HL-60/S4 treated with retinoic acid at 250 ng/mL for 4 days and 3 days (cell line): ENCODE measurements around the gene ADAMTS18.
"Not testable (repeated sequence)": the region's sequence is repeated elsewhere in the genome, so short reads cannot be mapped to it uniquely, and the experiment has no call there.

Experiments used
- in situ Hi-C: fragments of 300-500 bp; cut with MboI; formaldehyde crosslinking; loops from 2 replicates; pipeline ENCODE4 v1.7.0; 2022; ENCODE audit warnings: low sequenced_read_pairs

ADAMTS18 gene, protein sequence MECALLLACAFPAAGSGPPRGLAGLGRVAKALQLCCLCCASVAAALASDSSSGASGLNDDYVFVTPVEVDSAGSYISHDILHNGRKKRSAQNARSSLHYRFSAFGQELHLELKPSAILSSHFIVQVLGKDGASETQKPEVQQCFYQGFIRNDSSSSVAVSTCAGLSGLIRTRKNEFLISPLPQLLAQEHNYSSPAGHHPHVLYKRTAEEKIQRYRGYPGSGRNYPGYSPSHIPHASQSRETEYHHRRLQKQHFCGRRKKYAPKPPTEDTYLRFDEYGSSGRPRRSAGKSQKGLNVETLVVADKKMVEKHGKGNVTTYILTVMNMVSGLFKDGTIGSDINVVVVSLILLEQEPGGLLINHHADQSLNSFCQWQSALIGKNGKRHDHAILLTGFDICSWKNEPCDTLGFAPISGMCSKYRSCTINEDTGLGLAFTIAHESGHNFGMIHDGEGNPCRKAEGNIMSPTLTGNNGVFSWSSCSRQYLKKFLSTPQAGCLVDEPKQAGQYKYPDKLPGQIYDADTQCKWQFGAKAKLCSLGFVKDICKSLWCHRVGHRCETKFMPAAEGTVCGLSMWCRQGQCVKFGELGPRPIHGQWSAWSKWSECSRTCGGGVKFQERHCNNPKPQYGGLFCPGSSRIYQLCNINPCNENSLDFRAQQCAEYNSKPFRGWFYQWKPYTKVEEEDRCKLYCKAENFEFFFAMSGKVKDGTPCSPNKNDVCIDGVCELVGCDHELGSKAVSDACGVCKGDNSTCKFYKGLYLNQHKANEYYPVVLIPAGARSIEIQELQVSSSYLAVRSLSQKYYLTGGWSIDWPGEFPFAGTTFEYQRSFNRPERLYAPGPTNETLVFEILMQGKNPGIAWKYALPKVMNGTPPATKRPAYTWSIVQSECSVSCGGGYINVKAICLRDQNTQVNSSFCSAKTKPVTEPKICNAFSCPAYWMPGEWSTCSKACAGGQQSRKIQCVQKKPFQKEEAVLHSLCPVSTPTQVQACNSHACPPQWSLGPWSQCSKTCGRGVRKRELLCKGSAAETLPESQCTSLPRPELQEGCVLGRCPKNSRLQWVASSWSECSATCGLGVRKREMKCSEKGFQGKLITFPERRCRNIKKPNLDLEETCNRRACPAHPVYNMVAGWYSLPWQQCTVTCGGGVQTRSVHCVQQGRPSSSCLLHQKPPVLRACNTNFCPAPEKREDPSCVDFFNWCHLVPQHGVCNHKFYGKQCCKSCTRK (N-terminal part only)

DNA sequence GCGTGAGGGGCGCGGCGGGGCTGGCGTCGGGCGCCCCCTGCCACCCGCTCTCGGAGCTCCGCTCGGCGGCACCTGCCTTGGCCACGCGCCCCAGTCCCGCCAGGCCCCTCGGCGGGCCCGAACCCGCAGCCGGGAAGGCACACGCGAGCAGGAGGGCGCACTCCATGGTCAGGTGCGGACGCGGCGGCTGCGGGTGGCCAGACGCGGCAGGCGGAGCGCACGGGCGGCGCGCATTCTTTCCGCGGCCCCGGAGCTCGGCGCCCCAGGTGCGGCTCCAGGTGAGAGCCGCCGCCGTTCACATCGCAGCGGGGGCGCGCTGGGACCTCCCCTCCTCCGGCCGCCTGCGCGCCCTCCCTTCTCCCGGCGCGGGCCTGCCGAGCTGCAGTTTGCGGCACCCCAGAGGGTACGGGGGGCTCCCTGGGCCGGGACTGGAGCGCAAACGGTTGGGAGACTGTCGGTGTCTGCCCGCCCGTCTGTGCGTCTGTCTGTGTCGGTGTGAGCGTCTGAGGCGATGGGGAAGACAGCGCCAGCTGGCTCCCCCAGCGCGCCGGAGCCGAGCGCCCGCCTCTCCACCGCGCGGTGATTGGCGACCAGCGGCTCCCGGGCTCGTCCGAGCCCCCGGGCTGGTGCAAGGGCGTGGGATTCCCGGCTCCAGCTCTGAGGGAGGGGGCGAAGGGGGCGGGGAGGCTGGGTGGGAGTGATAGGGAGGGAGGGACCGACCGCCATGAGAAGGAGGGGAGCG lies at the start of gene ADAMTS18:
Gene ADAMTS18, minus strand, starts transcription at position 505 of the 742 bp plus-strand sequence. Its CDS starts 339 bp downstream, at position 166.
- in situ Hi-C loops: no loop called here

DNA sequence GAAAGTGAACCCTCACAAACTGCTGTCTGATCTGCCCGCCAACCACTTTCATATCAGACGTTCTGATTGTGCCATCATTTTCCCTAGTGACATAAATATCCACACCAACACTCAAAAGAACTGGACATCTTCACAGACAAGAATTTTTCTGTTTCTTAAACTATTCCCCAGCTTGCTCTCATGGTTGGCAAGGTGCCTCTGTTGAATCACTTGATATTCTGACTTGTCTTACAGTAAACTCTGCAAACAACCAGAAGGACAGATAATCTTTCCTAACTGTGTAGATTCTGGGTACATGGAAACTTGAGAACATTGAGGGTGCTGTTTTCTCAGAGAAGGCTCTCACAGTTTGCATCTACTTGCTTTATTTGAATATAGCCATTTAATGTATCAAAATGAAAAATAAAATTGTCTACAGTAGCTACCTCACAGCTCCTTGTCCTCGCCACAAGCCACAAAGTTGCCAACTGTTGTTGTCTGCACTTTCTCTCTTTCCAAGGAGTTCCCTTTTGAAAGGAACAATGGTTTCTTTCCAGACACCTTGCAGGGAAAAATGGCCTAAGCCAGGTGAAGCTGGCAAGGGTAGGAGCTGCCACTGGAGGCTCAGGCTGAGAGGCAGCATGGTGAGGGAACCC lies 46.0 kb upstream of the ADAMTS18 start:
- in situ Hi-C loops: no loop called here

DNA sequence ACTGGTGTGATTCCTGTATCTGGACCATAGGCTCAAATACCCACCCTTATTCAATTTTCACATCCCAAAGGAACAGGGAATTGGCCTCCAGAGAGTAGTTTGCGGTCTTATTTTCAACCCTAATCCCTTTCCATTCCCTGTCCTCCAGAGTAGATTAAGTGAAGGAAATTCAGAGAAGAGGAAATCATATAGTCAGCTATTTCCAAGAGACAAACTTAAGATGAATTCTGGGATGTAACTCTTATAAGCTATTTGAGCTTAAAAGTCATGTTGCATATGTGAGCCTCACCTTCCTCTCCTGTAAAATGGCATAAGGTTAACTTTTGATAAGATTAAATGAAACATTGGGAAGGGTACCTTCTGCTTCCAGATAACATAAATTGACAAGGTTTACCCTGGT lies 37.4 kb upstream of the ADAMTS18 start:
- in situ Hi-C loops: no loop called here

DNA sequence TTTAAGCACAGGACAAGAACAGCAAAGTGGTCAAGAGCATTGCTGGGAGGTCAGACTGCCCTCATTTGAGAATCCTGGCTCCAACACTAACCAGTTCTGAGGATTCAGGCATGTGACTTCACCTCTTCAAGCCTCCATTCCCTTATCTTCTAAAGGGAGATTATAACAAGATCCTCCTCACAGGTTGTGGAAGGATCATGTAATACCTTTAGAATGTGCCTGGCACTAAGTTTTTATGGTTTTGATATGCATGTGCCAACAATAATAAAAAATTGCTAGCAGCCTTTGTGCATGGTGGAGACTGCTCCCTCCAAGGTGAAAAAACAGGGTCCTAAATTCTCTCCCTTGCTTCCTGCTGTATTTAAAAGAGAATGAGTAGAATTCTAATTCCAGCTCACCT lies 36.0 kb upstream of the ADAMTS18 start:
- in situ Hi-C loops: no loop called here

DNA sequence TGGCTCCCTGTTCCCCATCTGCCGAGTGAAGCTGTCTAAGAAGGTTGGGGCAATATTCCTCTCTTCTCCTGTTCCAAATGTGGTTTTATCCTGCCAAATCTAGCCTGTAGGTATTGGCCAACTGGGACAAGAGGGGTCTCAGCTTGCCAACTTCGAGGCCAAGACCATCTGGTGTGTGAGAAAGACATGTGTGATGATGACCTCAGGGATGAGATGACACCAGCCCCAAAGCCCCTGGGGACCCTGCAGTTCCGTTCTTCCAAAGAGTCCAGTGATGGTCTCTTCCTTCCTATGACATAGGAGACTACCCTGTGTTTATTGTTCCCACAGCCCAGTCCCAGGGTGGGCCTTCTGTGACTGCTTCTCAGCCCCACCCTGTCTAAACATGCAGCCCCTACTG lies 34.8 kb upstream of the ADAMTS18 start:
- in situ Hi-C loops: no loop called here

DNA sequence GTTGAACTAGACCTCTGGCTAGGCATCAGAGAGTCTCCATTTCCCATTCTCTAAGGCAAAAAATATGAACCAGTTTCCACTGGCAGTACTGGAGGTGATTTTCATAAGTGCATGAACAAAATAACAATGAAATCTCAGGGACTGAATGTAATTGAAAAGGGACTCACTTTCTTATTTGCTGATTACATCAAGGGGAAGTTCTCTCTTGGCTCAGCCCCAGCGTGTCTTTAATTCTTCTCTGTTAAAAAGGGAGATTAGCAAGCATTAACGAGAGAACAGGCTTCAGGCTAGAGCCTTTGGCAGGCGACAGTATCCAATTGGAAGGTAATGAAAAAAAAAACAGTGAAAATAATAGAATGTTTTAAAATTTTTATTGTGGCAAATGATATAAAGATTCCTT lies 34.0 kb upstream of the ADAMTS18 start:
- in situ Hi-C loops: no loop called here

DNA sequence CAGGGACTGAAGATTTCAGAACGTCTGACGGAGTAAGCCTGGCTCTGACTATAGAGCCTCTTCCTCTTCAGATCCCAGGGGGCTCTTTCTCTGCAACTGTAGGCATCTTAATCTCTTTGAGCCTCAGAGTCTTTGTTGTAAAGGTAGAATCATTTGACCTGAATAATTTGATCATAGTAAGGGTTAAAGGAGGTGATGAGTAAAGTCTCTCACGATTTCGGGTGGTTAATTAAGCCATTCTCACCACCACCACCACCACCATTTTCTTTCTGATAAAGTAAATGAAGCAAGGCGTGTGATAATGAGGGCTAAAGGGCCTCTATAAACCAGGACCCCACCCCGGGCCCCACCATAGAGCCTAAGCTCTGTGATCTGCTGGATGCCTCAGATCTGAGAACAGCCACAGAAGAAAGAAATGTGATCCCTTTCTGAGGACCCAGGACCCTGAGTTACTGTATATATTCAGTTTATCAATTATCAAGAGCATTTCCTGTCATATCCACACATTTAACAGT lies 33.0 kb upstream of the ADAMTS18 start:
- in situ Hi-C loops: no loop called here

DNA sequence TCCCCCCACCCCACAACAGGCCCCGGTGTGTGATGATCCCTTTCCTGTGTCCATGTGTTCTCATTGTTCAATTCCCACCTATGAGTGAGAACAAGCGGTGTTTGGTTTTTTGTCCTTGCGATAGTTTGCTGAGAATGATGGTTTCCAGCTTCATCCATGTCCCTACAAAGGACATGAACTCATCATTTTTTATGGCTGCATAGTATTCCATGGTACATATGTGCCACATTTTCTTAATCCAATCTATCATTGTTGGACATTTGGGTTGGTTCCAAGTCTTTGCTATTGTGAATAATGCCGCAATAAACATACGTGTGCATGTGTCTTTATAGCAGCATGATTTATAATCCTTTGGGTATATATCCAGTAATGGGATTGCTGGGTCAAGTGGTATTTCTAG lies 28.8 kb upstream of the ADAMTS18 start:
- in situ Hi-C loops: not testable (repeated sequence)

DNA sequence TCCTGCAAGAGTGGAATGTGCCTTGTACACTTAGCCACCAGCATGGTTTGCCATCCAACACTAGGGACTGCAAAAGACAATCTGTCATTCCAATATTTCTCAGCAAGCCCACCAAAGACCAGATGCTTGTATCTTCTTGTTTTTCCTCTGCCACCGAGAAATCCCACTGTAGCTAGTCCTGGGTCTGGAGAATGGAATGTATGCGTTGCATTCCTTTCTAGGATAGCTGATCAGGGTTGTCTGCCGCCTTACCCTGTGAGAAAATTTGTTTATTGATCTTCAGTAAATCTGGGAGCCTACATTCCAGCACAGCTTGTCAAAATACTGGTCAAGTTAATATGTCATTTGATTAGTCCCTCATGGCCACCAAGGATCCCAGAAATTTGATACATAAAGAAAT lies 28.1 kb upstream of the ADAMTS18 start:
- in situ Hi-C loops: no loop called here

DNA sequence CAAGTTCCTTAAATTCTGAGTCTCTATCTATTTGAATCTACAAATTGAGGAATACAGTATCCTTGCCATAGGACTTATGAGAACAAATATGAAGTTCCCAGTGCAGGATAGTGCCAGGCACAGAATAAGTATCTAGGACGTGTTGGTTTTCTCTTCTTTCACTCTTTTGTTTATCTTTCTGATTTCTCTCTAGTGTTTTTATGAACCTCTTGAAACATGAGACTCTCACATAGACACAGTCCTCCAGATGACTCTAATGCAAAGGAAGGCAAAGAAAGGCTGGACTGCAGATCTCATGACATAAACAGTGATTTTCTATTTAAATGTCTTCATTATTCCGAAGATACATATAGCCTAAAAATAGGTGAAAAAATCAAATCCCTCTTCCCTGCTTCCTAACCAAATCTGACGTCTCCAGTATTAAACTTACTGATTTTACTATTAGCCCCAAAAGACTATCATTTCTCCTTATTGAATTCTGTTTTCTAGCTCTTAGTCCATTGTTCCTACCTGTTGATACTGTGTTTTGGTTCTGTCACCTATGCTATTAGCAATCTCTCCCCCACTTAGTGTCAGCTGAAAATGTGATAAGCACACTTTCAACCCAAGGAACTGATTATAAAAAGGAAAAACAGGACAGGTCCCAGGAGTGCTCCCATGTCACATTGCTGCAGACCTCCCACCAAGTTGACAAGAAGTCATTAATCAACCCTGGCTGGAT lies 24.9 kb upstream of the ADAMTS18 start:
- in situ Hi-C loops: no loop called here

DNA sequence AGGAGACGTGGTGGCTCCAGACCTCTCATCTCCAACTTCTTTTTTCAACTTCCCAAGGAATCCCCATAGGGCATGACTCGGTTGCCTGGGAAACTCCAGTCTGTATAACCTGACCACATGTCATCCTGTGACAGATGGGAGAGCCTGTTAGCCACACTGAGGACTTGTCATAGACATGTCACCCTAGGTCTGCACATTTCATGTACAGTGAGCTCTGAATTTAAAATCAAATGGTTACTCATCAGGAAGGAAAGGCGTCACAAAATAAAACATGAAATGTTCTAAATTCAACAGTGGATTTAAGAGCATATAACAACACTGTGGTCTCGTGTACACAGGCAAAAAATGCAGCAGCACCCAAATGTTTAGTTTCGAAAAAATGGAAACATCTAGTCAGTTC lies 22.2 kb upstream of the ADAMTS18 start:
- in situ Hi-C loops: no loop called here

DNA sequence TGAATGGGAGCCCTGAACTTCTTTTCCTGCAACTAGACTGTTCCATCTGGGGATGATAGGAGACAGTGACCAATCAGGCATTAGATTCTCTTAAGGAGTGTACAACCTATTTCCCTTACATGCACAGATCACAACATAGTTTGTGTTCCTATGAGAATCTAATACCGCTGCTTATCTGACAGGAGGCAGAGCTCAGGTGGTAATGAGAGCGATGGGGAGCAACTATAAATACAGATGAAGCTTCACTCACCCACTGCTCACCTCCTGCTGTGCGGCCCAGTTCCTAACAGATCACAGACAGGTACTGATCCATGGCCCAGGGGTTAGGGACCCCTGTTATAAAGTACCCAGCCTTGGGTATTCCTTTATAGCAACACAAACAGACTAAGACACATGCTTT lies 17.4 kb upstream of the ADAMTS18 start:
- in situ Hi-C loops: no loop called here

DNA sequence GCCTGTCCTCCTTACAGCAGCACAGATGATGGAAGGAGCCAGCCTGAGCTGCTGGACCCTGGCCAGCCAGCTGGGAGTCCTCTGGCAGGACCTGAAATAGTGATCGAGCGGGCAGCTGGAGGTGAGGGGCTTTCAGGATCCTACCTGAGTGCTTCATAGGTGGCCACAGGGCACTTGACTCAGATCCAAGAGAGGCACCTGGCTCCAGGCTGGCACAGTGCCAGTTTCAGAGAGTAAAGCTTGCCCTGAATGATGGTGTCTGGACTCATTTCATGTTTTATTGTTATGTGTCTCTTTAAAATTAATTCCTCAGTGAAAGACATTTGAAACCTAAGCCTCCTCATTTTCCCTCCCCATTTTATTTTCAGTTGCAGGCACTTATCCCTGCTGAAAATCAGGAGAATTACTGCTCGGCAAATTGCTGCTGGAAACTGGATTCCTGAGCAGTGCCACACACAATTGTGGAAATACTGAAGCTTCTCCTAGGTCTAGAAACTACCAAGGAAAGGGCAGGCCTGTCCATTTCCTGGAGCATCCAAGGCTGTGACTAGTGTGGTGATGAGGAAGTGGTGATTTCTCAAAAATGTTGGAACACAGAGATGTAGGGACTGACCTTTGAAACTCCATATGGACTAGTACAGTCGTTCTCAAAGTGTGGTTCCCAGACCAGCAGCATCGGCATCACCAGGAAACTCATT lies 16.1 kb upstream of the ADAMTS18 start:
- in situ Hi-C loops: no loop called here

DNA sequence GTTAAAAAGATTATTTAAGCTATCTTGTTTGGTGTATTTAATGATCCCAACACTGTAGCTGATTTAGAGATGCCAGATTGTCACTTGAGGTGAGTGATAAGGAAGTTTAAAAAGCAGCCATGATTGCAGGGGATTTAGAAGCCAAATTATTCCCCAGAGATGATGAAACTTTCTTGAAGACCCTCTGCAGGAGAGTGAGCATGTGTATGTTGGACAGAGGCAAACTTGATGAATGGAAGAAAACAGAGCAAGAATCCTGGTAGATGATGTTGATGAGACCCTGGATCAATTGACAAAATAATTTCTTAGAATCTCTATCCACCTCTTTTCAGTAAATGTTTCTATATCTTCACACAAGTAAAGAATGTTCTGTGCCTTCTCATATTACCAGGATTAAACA lies 14.4 kb upstream of the ADAMTS18 start:
- in situ Hi-C loops: no loop called here

DNA sequence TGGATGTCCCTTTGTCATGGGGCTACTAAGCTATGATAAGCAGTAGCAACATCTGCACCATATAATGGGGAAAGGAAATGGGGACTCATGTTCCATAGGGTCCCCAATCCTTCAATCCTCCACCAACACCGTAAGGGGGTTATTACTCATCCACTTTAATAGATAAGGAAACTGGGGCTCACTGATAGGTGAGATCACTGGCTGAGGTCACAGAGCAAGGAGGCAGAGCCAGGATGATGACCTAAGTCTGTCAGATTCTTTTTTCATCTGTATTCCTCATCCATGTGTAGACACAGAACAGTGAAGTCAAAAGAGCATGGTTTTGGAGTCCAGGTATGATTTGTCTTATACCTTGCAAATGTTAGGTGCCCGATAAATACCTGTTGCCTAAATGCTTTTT lies 10.5 kb upstream of the ADAMTS18 start:
- in situ Hi-C loops: no loop called here

DNA sequence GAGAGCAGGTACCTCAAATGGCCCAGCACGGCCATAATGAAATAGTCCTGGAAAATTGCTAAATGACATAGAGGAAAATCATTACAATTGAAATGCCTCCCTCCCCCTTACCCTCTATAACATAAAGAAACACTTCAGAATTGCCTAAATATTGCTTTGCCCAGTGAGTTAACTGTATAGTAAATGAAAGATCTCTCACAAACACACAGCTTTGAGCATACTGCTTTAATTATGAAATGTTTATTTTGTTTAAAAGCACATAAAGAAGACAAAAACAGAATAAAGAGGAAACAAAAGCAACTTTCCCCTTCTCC lies 9.3 kb upstream of the ADAMTS18 start:
- in situ Hi-C loops: no loop called here

DNA sequence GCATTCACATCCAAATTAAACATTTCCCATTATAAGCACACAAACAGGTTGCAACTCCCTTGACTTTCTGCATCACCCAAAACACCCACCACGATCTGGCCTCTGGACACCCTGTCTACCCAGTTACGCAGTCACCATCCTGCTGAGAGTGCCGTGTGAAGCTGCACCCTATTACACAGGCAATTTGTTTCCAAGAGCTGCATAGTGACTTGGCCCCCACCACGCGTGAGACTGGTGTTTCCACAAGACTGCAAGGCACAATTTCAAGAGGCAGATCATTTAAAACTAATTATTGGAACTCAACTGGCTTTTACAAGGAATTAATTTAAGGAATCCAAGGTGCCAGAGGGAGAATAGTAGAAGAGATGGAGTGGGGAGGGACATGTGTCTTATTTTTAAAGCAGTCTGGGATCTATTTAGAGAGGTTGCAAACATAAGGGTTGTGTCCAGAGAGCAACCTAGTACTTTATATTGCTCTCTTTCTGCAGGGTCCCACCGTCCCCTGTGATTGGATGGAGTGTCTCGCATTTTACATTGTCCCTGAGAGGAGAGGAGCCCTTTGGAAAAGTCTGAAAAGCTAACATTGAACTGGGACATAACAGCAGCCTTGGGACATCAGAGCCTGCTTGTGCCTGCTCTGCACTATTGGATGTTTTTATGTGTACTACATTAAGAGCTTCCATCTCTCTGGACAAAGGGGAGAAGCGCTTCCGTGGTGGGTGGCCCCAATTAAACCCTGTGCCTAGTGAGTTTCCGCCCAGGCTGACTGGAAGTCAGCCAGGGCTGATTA lies 8.7 kb upstream of the ADAMTS18 start:
- in situ Hi-C loops: no loop called here

DNA sequence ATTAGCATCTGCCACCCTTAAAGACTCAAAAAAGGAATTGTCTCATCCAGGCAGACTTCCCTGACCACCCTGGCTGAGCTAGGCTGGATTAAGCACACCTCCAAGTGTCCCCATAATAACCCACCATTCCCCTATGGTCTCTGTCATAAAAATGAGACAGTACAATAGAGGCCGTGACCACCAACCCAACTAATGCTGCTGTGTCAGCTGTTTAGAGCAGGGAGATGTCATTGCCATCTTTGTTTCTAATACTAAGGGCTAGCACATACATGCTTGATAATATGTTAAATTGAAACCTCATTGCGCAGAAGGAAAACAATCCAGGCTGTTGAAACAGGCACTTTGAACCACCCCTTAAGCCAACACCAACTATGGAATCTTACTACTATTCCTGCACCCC lies 7.2 kb upstream of the ADAMTS18 start:
- in situ Hi-C loops: no loop called here
